Stimulated activated CD8-positive, alpha-beta memory T cell treated with anti-CD3 and anti-CD28 coated beads, Interleukin-7, amount 100 ng/mL, for 4 hours (primary cell): Measurements from ENCODE around the gene PTPRCAP.
A peak's percentile ranks its signal among the peaks of the same experiment; 100 is the strongest.
"Not testable (repeated sequence)": the region's sequence is repeated elsewhere in the genome, so short reads cannot be mapped to it uniquely, and the experiment has no call there.

ENCODE experiments used
- DNase-seq, 2 donors: peaks; one replicate each; pipeline ENCODE4 v3.0.0-alpha.2; 2020; ENCODE audit warnings: low read depth in 2 of 2

Gene PTPRCAP, protein sequence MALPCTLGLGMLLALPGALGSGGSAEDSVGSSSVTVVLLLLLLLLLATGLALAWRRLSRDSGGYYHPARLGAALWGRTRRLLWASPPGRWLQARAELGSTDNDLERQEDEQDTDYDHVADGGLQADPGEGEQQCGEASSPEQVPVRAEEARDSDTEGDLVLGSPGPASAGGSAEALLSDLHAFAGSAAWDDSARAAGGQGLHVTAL

DNA sequence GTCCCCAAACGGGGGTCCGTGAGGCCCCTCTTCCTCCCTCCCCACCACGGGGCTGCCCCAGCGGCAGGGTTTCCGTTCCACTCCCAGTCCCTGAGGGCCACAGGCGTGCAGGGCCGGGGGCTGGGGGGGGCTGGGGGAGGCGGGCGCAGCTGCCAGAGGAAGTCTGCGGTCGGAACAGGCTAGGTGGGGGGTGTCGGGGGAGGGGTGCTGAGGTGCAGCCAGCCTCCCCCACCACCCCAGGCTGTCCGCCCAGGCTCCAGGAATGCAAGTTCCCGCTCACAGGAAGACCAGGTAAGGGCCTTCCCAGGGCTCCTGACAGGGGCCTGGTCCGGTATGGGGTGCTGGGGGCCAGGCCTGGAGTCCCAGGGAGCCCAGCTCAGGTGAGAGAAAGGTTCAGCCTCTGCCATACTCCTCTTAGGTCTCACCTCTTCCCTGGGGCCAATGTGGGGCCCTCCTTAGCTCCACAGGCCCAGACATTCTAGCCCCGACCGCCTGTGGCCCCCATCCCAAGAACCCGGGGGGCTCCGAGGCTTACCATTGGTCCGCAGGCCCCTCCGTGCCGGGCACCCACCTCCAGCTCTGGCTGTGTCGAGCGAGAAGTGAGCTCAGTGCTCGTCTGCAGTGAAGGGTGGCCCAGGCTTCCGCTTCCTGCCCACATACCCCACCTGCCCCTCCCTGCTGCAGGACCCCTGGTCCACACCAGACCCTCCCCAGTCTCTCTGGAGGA lies at the start of gene PTPRCAP:
TSS of gene PTPRCAP (minus strand) at position 601 of the 727 bp plus-strand sequence. CDS start at position 538, 63 bp downstream.
- peak; percentile 57 to 77 for DNase-seq

DNA sequence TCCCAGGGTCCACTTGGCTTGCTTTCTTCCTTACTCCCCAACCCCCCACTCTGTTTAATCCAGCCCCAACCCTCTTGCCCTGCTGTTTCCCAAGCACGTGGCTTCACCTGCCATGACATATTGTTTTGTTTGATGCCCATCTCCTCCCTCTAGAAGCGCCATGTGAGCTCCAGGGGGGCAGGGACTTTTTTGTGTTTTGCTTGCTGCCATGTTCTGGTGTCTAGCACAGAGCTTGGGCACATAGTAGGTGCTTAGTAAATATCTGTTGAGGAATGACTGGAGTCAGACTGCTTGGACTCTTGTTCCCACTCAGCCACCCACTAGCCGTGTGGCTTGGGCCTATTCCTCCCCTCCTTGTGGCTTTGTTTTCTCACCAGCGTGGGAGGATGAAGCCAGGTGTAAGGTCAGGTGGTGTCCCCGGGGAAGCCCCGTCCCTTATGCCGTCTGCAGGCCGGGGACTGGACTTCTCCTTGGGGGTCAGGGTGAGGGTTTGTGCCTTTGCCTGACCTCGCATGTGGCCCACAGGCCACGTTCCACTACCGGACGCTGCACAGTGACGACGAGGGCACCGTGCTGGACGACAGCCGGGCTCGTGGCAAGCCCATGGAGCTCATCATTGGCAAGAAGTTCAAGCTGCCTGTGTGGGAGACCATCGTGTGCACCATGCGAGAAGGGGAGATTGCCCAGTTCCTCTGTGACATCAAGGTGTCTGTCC lies 49.2 kb upstream of the PTPRCAP start:
- DNase-seq: no peak

DNA sequence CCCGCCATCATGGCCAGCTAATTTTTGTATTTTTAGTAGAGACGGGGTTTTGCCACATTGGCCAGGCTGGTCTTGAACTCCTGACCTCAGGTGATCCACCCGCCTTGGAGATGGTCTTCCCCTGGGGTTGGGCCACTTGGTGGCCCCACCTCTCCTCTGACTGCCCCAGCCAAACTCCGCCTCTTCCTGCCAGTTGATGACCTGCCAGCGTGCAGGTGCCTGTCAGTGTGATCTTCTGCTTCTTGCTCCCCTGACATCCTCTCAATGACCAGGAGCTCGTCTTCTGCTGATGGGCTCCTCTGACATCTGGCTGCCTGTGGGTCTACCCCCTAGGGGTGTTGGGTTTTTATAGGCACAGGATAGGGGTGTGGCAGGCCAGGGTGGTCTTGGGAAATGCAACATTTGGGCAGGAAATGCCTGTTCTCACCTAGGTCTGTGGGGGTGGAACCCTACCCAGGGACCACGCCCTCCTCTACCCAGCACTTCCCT lies 48.4 kb upstream of the PTPRCAP start:
- not testable (repeated sequence) for DNase-seq

DNA sequence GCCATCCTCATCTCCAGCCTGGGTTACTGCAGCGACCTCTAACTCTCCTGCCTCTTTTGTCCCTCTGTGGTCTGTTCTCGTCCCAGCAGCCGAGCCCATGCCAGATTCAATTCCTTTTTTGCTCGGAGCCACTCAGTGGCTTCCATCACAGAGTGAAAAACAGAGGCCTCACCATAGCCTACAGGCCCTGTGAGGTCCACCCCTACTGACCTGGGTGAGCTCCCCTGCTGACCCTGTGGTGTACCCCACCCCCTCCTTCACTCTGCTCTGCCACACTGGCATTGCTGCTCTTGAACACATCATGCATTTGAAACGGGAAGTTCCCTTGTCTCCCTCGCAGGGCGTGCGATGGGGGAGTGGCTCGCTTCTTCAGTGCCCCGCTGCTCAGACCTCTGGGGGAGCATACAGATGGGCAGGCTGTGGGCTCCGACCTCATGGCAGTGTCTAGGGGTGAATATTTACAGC lies 47.4 kb upstream of the PTPRCAP start:
- peak in 1 of 2 donors; percentile 53 for DNase-seq

DNA sequence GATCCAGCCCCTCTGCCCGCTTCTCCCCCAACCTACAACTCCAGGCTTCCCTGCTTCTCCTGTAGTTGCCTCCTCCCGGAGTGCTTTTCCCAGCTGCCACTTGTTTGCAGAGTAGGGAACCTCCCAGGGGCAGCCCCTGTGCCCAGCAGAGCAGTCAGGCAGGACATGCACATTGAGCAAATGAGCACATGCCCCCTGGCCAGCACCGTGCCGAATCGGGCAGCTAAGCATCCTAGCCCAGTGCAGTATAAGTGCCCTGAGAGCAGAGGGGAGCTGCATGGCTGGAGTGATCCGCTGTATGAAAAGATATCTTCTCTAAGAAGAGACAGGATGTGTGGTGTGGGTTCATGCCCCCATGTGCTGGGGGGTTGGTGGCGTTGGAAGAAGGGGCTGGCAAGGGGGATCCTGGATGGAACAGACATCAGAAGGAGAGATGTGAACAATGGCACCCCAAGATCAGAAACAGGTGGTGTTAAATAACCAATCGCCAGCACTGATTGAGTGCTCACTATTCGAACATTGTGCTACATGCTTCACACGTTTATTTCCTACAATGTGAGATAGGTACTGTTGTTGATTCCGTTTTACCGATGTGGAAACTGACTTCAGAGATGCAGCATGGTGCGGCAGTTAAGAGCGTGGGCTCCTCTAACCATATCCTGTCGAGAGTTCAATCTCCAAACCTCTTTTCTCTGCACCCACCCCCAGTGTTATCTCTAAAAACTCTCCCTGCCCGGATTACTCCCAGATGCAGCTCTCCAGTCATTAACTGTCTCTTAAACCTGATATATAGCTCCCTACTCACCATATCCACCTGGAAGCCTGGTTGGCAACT lies 46.6 kb upstream of the PTPRCAP start:
- DNase-seq: no peak

DNA sequence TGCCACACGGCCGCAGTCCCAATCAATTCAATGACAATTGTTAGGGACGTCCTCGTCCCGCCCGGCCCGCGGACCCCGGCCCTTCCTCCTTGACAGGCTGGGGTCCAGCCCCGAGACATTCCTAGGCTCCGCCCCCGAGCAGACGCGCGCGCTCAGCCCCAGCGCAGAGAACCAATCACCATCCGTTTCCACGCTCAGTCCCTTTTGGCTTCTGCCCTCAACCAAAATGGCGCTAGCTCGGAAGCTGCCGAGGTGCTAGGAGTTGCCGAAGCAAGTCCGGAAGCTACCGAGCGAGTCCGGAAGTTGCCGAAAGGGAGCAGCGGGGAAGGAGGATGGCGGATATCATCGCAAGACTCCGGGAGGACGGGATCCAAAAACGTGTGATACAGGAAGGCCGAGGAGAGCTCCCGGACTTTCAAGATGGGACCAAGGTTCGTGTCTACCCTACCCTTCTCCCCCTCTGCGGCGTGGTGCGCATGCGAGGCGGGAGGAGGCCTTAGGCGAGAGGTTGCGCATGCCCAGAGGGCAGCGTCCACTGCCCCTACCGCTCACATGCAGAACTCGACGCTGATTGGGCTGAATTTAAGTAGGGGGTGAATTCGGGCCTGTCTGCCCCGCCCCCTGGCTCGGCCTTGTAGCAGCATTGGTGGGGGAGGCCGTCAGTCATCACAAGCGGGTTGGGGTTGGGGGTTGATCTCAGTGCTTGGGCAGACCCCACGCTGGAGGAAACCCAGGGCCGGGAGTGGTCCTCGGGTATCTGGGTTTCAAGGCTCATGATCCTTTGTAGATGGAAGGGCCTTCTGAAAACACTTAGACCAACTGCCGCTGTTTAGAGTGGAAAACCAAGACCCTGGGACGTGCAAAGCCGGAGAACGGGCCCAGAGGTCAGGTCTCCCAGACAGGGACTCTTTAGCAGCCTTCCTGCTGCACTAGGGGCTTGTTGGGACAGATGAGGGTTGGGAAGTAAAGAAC lies 45.6 kb upstream of the PTPRCAP start, which contains the start of gene AIP:
TSS of gene AIP (plus strand) at position 200 of the 972 bp plus-strand sequence. CDS start at position 333, 133 bp downstream.
- DNase-seq: peak; percentile 93 to 94

DNA sequence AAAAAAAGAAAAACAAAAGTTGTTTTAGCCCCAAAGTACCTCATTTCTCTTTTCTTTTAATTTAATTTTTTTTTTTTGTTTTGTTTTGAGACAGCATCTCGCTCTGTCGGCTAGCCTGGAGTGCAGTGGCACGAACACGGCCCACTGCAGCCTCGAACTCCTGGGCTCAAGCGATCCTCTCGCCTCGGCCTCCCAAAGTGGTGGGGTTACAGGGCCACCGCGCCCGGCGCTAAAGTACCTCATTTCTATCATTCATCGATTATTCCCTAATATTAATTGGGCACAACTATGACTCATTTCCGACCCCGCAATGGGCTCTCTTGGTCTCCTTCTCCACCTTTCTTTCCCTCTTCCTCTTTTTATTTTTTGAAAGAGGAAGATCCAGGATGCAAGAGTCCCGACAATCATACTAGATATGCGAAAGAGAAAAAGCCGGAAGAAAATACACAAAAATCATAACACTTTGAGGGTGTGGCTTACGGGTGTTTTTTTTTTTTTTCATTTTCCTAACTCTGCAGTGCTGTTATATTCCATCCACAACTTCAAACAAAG lies 44.9 kb upstream of the PTPRCAP start:
- DNase-seq: no peak

DNA sequence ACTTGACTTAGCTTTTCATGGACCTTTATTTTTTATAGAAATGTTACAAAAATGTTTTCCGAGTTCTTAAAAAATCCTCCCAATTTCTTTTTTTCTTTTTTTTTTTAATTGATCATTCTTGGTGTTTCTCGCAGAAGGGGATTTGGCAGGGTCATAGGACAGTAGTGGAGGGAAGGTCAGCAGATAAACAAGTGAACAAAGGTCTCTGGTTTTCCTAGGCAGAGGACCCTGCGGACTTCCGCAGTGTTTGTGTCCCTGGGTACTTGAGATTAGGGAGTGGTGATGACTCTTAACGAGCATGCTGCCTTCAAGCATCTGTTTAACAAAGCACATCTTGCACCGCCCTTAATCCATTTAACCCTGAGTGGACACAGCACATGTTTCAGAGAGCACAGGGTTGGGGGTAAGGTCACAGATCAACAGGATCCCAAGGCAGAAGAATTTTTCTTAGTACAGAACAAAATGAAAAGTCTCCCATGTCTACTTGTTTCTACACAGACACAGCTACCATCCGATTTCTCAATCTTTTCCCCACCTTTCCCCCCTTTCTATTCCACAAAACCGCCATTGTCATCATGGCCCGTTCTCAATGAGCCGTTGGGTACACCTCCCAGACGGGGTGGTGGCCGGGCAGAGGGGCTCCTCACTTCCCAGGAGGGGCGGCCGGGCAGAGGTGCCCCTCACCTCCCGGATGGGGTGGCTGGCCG lies 40.0 kb upstream of the PTPRCAP start:
- DNase-seq: not testable (repeated sequence)

DNA sequence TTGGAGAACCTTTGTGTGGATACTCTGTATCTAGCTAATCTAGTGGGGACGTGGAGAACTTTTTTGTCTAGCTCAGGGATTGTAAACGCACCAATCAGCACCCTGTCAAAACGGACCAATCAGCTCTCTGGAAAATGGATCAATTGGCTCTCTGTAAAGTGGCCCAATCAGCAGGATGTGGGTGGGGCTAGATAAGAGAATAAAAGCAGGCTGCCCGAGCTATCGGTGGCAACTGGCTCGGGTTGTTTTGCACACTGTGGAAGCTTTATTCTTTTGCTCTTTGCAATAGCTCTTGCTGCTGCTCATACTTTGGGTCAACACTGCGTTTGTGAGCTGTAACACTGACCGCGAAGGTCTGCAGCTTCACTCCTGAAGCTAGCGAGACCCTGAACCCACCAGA lies 39.2 kb upstream of the PTPRCAP start:
- not testable (repeated sequence) for DNase-seq

DNA sequence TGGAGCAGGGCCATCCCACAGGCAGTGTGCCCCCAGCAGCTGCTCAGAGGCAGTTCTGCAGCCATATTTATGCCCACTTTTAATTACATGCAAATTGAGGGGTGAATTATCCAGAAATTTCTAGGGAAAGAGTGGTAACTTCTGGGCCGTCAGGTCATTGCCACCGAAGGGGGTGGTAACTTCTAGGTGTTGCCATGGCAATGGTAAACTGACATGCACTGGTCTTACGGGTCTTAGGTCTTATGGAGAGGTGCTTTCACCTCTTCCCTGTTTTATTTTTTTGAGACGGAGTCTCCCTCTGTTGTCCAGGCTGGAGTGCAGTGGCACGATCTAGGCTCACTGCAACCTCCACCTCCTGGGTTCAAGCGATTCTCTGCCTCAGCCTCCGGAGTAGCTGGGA lies 35.4 kb upstream of the PTPRCAP start:
- DNase-seq: no peak

DNA sequence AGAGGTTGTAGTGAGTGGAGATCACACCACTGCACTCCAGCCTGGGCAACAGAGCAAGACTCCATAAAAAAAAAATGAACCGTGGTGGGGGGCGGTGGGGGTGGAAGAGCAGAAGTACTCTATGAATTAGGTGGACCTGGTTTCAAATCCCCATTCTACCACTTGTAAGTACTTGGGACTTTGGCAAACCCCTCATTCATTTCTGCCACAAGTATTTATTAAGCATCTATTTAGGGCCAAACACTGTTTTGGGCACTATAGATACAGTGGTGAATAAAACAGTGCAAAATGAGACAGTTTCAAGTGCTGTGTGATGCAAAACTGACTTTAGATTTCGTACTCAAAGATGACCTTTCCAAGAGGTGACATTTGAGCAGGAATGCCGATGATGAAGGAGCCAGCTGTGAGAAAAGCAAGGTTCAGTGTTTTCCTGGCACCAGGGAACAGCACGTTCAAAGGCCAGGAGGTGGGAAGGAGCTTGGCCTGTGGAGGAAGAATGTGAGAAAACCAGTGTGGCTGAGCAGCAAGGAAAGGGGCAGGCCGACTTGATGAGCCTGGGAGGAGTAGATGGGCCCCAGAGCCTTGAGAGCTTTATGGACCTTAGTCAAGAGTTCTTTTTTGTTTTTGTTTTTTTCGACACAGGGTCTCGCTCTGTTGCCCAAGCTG lies 33.0 kb upstream of the PTPRCAP start:
- DNase-seq: no peak

DNA sequence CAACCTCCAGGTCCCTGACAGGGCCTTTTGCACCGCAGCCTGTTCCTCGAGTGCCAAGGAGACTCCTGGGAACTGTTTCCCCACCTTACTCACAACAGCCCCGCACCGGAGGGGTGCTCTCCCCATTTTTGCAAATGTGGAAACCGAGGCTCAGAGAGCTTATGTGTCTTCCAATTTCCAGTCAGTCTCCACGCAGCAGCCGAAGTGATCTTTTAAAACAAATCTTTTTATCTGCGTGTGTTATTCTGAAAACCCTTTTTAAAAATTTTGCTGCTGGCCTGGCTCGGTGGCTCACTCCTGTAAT lies 32.0 kb upstream of the PTPRCAP start:
- DNase-seq: no peak

DNA sequence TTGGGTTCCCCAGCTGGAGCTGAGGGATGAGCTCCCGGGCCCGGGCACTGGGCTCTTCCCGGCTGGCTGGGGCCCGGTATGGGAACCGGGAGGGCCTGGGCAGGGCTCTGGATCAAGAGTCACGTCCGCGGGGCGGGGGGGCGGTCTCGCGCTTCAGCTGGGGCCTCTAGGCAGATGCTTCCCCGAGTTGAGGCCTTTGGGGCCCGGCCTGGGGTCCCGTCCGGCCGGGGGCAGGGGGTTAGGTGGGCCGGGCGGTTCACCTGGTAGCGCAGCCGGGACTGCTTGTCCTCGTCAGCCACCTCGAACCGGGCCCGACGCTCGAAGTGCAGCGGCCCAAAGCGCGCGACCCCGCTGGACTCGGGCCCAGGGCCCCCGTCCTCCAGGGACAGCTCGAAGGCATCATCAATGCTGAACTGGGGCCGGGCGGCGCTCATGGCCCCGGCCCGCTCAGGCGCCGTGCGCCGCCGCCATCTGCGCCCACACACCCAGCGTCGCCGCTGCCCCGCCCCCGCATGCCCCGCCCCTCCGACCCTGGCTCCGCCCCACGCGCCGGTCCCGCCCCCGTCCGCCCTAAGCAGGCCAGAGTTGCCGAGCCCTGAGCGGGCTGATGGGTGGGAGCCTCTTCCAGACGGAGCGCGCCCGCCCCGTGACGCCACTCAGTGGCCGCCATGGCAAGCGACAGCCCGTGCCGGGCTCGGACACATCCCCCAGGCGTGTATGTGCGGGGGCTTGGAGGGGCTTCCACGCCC lies 31.5 kb upstream of the PTPRCAP start, which contains the start of gene TMEM134:
TSS of gene TMEM134 (minus strand) at position 493 of the 749 bp plus-strand sequence. CDS start at position 434, 59 bp downstream.
- peak; percentile 84 to 88 for DNase-seq

DNA sequence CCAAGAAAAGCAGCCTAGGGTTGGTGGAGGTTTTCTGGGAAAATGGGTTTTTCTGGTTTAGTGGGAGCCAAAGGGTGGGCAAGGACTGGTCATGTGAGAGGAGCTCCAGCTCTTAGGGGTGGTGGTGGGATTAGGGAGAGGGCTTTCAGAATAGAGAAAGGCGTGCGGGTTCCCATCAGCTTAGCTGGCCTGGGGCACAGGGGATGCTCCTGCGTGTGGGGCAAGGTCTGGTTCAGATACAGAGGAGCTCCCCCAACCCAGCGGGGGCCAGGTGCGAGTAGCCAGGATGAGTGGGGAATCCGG lies 30.9 kb upstream of the PTPRCAP start:
- DNase-seq: no peak

DNA sequence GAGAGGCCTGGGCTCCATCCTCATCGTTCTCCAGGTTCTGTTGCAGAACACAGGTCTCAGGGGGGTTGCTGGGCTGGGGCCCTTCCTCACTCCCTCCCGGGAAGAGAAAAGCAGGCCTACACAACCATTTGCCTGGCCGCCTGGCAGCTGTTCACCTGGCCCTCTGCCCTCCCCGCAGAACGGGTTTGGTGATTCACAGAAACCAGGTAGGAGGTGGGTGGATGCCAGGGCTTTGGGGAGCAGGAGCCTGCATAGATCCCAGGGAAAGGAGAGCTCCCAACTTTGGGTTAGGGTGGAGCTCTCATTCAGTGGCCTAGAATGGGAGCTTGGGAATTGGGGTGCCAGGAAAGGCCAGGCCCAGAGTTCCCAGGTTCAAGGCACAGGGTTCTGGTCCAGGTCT lies 30.6 kb upstream of the PTPRCAP start:
- no peak for DNase-seq

DNA sequence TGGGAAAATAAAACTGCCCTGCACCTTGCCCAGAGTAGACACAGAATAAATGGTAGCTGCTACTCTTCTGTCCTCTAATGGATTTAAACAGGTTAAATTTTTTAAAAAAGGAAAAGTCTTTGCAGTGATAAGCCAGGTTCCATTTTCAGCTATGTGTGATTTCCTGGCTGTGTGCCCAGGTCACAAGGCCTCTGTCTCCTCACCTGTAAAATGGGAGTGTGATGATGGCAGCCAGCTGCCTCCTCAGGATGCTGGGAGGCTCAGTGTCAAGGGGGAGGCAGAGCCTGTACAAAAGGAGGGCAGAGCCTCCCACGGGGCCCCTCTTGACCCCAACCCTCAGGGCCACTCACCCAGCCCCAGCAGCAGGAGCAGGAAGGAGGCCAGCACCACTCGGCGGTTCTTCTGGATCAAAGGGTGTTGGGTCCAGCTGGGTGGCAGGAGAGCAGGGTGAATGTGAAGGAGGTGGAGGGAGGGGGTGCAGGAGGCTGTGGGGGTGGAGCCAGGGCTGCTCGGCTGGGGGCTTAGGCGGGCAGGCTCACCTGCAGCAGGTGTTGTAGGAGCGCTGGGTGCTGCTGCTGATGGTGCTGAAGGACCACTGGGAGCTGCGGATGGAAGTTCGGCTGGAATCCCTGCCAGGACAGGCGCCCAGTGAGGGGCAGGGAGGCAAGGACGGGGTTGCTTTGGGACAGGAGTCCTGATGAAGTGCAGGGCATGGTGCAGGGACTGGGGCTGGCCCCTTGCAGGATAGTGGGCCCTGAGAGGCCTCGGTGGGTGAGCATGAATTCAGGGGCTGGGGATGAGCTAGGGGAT lies 29.7 kb upstream of the PTPRCAP start:
- DNase-seq: no peak

DNA sequence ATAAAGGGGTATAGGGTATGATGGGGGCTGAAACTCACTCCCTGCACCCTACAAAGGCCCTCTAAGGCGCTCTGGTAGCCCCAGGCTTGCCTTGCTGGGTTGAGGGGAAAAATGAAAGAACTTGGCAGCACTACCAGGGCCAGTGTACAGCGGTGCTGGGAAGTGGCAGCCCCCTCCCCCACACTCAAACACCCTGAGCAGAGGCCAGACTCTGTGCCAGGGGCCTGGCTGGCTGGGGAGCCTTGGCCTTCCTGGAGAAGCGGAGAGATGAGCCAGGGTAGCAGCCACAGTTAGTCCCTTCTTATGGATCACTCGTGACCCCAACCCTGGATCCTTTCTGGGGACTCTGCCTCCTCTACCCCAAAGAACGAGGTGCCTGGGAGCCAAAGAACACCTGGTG lies 28.9 kb upstream of the PTPRCAP start:
- no peak for DNase-seq
